GM10847 (cell line): Measurements from ENCODE around the gene IDH3B.
A peak's percentile ranks its signal among the peaks of the same experiment; 100 is the strongest.

ENCODE experiments used
- POLR2A ChIP-seq: IDR thresholded peaks from 2 replicates; pipeline ENCODE4 v1.6.1; 2011; ENCODE audit not compliant: insufficient read length; ENCODE audit errors: extremely low read depth

Gene IDH3B

GRCh38 chr20:2651772-2652723 lies 12.0 kb downstream of the IDH3B start, which contains the start of gene NOP56:
NOP56 (plus strand) TSS chr20:2652632; CDS start chr20:2652661, 29 bp downstream.
- peak; percentile 95 for TF ChIP-seq POLR2A

DNA sequence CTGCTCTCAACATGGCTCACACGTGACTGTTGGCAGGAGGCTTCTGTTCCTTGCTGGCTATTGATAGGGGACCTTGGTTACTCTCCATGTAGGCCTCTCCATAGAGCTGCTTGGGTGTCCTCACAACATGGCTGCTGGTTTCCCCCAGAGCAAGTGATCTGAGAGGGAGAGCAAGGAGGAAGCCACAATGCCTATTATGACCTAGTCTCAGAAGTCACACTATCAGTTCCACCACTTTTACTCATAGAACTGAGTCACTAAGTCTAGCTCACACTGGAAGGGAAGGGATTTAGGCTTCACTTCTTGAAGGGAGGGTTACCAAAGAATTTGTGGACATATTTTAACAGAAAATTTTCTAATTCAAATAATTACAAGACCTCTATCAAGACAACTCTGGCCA lies 20.3 kb downstream of the IDH3B start:
- no peak for TF ChIP-seq POLR2A

DNA sequence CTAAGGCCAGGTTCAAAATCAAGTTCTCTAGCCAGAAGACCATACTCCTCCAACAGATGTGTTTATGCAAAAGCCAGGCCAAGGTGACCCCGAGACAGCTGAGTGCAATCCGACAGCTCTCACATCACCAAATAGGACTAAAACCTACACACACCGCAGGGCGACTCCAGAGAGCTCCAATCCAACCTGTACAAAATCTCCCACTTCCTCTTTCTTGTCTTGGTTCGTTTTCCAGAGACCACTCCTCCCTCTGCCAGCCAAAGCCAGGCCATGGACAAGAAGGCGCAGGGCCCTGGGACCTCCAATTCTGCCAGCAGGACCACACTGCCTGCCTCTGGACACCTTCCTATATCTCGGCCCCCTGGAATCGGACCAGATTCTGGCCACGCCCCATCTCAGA lies 23.1 kb downstream of the IDH3B start:
- TF ChIP-seq POLR2A = no peak

DNA sequence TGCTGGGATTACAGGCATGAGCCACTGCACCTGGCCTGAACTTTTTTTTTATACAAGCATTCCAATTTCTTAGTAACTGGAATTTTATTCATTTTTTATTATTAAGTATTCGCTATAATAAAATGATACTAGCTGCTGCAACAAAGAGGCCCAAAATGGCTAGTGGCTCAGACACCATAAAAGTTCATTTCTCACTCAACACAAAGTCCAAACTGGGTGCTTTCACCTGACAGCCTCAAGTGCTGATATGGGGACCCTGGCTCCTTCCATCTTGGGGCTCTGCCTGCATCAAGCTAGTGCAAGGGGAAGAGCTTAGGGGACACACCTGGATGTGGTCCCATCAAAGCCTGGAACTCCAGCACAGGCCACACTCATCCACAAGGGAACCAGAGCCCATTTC lies 23.8 kb downstream of the IDH3B start:
- no peak for TF ChIP-seq POLR2A

DNA sequence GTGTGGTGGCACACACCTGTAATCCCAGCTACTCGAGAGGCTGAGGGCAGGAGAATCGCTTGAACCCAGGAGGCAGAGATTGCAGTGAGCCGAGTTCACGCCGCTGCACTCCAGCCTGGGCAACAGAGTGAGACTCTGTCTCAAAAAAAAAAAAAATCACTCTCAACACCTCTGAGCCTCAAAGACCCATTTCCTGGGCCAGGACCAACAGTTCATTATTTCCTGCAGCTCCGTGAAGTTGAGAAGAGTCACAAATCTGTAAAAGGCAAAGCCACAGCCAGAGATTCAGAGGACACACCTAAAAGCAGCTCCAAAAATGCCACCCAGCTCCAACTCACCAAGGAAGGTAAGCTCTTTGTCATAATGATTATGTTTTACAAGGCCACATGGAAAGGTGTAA lies 26.8 kb downstream of the IDH3B start:
- no peak for TF ChIP-seq POLR2A

GRCh38 chr20:2633381-2633780 lies 30.6 kb downstream of the IDH3B start:
- no peak for TF ChIP-seq POLR2A

GRCh38 chr20:2631228-2631627 lies 32.8 kb downstream of the IDH3B start:
- no peak for TF ChIP-seq POLR2A

DNA sequence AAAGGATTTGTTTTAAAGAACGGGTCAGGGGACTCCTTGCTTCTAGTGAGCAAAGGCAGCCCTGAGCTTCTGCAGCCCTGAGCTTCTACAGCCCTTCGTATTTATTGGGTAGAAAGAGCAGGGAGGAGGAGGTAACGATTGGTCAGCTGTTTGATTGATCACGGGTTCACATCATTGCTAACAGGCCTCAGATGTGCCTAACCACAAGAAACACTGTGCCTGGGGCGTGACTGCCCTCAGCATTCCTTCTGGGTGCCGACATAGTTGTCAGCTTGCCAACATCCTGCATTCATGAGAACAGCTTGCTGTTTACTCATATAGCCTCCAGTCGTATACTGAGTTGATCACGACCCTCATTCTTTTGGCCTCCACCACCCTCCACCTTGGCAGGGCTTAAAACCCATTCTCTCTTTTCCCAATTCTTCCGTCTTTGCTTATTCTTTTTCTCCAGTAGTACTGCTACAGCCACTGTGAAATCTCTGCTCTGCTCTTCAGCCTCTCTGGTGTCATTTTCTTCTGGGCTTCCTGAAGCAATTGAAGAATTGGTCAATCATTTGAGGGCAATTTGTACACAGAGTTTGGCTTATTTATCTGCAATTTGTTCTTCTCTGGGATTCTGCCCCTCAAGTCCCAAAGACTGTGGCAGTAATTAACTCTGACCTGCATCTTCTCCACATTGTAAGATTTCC lies 37.0 kb downstream of the IDH3B start:
- no peak for TF ChIP-seq POLR2A

- TF ChIP-seq POLR2A = no peak
These were observed 39.0 kb downstream of the IDH3B start for GRCh38 chr20:2625062-2625461.

DNA sequence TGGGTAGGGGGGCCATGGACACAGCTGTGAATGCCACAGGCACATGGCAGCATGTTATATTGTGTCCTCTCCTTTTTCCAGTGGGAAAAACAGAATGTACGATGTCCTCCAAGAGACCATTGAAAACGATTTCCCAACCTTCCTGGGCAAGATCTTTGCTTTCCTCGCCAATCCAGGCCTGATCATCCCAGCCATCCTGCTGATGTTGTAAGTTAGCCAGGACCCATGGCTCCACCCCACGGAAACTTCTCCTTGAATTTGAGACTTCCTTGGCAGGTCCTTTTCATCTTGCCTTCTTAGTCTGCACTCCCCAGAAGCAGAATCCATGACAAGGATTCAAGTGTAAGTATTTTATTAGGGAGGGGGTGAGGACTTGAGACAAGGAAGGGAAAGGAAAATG lies 39.8 kb downstream of the IDH3B start:
- no peak for TF ChIP-seq POLR2A

GRCh38 chr20:2619961-2620595 lies 43.9 kb downstream of the IDH3B start:
- no peak for TF ChIP-seq POLR2A

DNA sequence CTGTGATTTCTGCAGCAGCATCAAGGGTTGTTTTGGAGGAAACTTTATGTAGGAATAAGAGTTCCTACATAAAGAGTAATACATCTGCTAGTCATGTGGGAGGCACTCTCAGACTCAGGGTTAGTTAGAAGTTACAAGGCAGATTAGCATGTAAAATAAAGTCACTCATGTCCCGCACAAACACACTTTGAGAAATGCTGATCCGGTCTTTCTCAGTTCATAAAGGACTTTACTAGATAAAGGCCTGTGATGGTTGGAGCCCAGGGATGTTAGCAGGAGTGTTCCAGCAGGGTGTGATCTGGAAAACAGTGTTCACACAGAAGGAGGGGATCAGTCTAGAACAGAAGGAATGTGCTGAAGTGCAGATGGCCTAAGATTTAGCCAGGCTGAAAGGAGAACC lies 44.7 kb downstream of the IDH3B start:
- TF ChIP-seq POLR2A = no peak

- TF ChIP-seq POLR2A = no peak
These were observed 45.2 kb downstream of the IDH3B start for GRCh38 chr20:2618815-2619214.

DNA sequence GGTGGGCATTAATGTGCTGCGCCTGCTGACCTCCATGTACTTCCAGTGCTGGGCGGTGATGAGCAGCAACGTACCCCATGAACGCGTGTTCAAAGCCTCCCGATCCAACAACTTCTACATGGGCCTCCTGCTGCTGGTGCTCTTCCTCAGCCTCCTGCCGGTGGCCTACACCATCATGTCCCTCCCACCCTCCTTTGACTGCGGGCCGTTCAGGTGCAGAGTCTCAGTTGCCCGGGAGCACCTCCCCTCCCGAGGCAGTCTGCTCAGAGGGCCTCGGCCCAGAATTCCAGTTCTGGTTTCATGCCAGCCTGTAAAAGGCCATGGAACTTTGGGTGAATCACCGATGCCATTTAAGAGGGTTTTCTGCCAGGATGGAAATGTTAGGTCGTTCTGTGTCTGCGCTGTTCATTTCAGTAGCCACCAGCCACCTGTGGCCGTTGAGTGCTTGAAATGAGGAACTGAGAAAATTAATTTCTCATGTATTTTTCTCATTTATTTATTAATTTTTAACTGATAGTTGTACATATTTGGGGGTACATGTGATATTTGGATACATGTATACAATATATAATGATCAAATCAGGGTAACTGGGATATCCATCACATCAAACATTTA lies 46.8 kb downstream of the IDH3B start:
- TF ChIP-seq POLR2A = no peak

- TF ChIP-seq POLR2A = no peak
These were observed 47.4 kb downstream of the IDH3B start for GRCh38 chr20:2616634-2617033.
